Measurements from ENCODE around the gene ZMAT3.

ZMAT3 gene

DNA sequence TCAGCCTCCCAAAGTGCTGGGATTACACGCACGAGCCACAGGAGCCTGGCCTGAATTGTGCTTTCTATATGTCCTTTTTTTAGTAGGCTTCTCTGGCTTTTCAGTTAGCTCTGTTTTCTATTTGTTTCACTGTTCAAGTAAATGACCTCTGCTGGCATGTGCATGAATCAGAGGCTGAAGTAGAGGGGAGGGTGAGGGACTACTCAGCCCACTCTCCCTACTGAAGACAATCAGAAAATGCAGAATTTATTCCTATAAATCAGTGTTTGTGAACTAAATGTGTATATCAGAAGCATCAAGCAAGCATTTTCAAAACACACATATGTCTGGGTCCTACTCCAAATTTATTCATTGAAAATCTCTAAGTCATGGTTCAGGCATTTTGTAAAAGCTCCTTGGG, 45.0 kb downstream of the ZMAT3 start:
- no CpG with 5 or more reads among the region's 2 CpGs for WGBS (ENCODE audit: insufficient coverage, insufficient read length)
- Histone ChIP-seq H3K27ac (ENCODE audit: low read length) (no peak overlapping the region), H3K36me3 (ENCODE audit: control insufficient read depth, insufficient read depth, low read length) (no peaks in the 10 kb centered on the region), H3K27me3 (ENCODE audit: control insufficient read depth, insufficient read depth, low read length) (no peaks in the 10 kb centered on the region), H3K4me1 (ENCODE audit: control insufficient read depth, insufficient read depth, low read length) (no peaks in the 10 kb centered on the region), H3K9me3 (ENCODE audit: control insufficient read depth, insufficient read depth, low read length) (no peaks in the 10 kb centered on the region), H3K4me3 (ENCODE audit: low read length) (no peak overlapping the region)
- no peak for DNase-seq (ENCODE audit: low read depth, low spot score)

DNA sequence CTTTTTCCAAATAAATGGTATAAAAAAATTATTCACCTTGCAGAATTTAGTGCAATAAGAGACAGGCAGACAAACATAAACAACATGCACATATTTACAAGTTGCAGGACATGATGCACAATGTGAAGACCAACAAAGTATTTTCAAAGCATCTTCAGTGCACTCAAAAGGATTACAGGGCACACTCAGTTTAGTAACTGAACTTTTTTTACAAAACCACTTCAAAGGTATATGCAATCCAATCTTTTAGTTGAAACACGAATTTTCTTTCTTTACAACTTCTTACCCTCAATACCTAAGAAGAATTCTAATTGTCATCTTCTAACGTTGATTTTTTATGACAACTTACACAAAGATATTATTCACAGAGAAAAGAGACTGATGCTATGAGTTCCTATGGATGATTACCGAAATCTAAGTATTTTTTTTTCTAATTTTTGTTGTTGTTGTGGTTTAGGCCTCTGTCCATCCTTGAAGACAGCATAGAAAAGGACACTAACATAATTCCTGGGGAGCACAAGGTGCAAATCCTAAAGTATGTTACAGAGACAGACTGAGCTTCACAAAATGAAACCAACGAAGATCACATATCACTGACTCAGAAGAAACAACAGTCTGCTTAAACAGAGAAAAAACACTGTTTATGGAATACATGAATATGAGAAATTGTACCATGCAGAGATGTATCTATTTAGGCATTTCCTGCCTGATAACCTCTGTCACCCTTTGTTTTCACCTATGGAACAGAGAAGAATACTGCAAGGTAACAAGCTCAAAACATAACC, 50.3 kb downstream of the ZMAT3 start:
- Histone ChIP-seq H3K9me3 (ENCODE audit: control insufficient read depth, insufficient read depth, low read length) (no peaks in the 10 kb centered on the region), H3K27ac (ENCODE audit: low read length) (no peak overlapping the region), H3K4me3 (ENCODE audit: low read length) (no peak overlapping the region), H3K27me3 (ENCODE audit: control insufficient read depth, insufficient read depth, low read length) (no peaks in the 10 kb centered on the region), H3K4me1 (ENCODE audit: control insufficient read depth, insufficient read depth, low read length) (no peaks in the 10 kb centered on the region), H3K36me3 (ENCODE audit: control insufficient read depth, insufficient read depth, low read length) (no peaks in the 10 kb centered on the region)
- 100% methylated on average over 2 of the region's 4 CpGs for WGBS (ENCODE audit: insufficient coverage, insufficient read length)
- no peak for DNase-seq (ENCODE audit: low read depth, low spot score)

DNA sequence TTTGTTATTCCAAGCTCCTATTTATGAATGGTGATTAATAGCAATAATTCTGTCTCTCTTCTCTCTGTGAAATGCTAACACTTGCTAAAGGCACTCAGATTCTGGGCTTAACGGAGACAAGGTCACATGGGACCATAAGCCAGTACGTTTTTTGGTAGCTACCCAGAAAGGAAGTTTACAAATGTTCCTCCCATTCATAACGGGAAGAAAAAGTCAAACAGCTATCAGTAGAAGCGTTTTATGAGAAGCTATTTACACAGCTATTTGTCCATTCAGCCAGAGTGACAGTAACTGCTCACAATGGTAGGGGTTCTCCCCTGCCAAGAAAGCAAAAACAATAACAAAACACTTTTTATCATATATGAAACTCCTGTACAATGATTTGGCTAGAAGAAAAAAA, 51.5 kb downstream of the ZMAT3 start:
- Histone ChIP-seq H3K4me1 (ENCODE audit: control insufficient read depth, insufficient read depth, low read length) (no peaks in the 10 kb centered on the region), H3K27me3 (ENCODE audit: control insufficient read depth, insufficient read depth, low read length) (no peaks in the 10 kb centered on the region), H3K36me3 (ENCODE audit: control insufficient read depth, insufficient read depth, low read length) (no peaks in the 10 kb centered on the region), H3K9me3 (ENCODE audit: control insufficient read depth, insufficient read depth, low read length) (no peaks in the 10 kb centered on the region), H3K4me3 (ENCODE audit: low read length) (no peak overlapping the region), H3K27ac (ENCODE audit: low read length) (no peak overlapping the region)
- no CpG with 5 or more reads among the region's 4 CpGs for WGBS (ENCODE audit: insufficient coverage, insufficient read length)
- no peak for DNase-seq (ENCODE audit: low read depth, low spot score)

DNA sequence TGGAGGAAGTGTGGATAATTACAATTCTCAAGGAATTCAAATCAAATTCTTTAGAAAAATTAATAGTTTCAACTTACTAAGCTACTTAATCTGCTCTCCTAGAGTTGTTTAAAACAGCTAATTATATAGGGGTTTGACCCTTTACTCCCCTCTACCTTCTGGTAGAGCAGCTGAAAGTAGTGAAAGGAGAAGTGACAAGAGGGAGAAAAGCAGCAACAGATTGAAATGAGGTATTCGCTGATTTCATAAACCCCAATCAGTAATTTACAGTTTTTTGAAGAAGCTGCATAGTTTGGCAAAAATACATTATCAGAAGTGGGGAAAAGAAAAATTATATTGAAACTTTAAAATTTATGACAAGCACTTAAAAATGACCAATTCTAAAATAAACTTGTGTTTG, 52.8 kb downstream of the ZMAT3 start:
- no peak overlapping the region for H3K27ac ChIP-seq (ENCODE audit: low read length)
- WGBS (ENCODE audit: insufficient coverage, insufficient read length), result no CpG with 5 or more reads among the region's 1 CpG
- DNase-seq (ENCODE audit: low read depth, low spot score), result no peak
- no peak overlapping the region for H3K4me3 ChIP-seq (ENCODE audit: low read length)
- no peaks in the 10 kb centered on the region for H3K36me3 ChIP-seq (ENCODE audit: control insufficient read depth, insufficient read depth, low read length)
- H3K27me3 ChIP-seq (ENCODE audit: control insufficient read depth, insufficient read depth, low read length), result no peaks in the 10 kb centered on the region
- H3K9me3 ChIP-seq (ENCODE audit: control insufficient read depth, insufficient read depth, low read length), result no peaks in the 10 kb centered on the region
- no peaks in the 10 kb centered on the region for H3K4me1 ChIP-seq (ENCODE audit: control insufficient read depth, insufficient read depth, low read length)

DNA sequence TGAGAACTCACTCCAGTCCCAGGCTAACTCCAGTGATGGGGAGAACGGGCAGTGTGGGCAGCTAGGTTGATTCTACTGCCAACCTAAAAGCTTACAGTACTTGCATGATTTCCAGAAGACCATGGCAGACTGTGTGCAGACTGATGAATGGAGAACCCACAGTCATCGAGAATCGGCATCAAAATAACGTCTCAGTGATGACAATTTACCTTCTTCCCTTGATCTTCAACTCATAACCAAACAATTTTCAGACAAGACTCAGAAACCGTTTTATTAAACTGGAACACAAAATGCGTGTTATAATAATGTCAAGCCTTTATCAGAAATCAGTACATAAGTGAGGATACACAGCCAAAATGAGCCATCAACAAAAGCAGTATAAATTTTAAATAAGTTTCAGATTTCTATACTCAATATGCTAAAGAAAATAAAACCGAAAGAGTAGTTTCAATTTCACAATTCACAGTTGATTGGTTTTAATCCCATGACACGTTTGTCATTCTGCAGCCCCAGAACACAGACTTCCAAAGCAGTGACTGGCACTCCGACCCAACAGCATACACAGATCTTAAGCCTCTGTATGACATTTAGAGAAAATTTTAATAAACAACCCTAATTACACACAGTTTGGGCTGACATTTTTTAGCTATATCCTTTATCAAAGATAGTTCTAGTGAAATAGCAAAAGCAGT, 54.5 kb downstream of the ZMAT3 start:
- H3K4me1 ChIP-seq (ENCODE audit: control insufficient read depth, insufficient read depth, low read length), result no peaks in the 10 kb centered on the region
- H3K27me3 ChIP-seq (ENCODE audit: control insufficient read depth, insufficient read depth, low read length), result no peaks in the 10 kb centered on the region
- no peaks in the 10 kb centered on the region; the same call in 1 of the 2 replicates for H3K9me3 ChIP-seq (ENCODE audit: control insufficient read depth, insufficient read depth, low read length)
- H3K4me3 ChIP-seq (ENCODE audit: low read length), result no peak overlapping the region
- no CpG with 5 or more reads among the region's 9 CpGs for WGBS (ENCODE audit: insufficient coverage, insufficient read length)
- H3K36me3 ChIP-seq (ENCODE audit: control insufficient read depth, insufficient read depth, low read length), result no peaks in the 10 kb centered on the region
- no peak for DNase-seq (ENCODE audit: low read depth, low spot score)
- H3K27ac ChIP-seq (ENCODE audit: low read length), result no peak overlapping the region

DNA sequence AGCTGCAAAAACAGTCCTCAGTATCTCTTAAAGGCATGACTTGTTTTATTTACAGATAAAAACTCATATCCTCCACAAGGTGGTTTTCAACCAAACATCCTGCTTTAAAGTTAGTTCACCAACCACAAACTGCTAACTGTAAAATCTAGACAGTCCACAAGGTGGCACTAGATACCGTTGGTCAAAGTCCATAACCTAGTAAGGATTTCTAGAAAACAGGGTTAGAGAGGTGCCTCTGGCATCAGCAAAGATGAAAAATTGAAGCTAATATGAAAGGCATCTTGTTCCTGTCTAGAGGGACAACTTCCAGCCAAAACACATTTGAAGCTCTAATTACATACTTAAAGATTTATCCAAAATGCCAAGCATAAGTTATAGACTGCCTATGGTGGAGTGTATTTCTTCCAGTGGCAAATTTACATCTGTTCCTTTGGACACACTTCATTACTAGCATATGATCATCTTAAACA, 56.0 kb downstream of the ZMAT3 start:
- no peak overlapping the region for H3K4me3 ChIP-seq (ENCODE audit: low read length)

DNA sequence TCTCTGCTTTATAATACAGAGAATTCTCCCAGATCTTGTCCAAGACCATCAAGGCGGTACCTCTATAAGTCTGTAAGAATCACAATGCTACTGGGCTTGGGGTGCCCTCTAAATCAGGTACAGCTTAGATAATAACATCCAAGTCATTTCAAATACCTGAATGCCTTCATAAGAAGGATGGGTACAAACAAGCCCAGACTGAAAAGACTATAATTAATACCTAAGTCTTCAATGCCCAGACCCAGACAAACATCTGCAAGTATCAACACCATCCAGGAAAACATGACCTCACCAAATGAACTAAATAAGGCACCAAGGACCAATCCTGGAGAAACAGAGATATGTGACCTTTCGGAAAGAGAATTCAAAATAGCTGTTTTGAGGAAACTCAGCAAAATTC, 65.9 kb downstream of the ZMAT3 start:
- Histone ChIP-seq H3K9me3 (ENCODE audit: control insufficient read depth, insufficient read depth, low read length) (no peaks in the 10 kb centered on the region), H3K4me3 (ENCODE audit: low read length) (no peak overlapping the region), H3K27me3 (ENCODE audit: control insufficient read depth, insufficient read depth, low read length) (no peaks in the 10 kb centered on the region), H3K4me1 (ENCODE audit: control insufficient read depth, insufficient read depth, low read length) (no peaks in the 10 kb centered on the region), H3K36me3 (ENCODE audit: control insufficient read depth, insufficient read depth, low read length) (no peaks in the 10 kb centered on the region), H3K27ac (ENCODE audit: low read length) (no peak overlapping the region)
- WGBS (ENCODE audit: insufficient coverage, insufficient read length), result no CpG with 5 or more reads among the region's 2 CpGs
- DNase-seq (ENCODE audit: low read depth, low spot score), result no peak

More for the DNA sequence above, 56.0 kb downstream of the ZMAT3 start:
- no peaks in the 10 kb centered on the region for H3K36me3 ChIP-seq (ENCODE audit: control insufficient read depth, insufficient read depth, low read length)
- no peaks in the 10 kb centered on the region; the same call in 1 of the 2 replicates for H3K9me3 ChIP-seq (ENCODE audit: control insufficient read depth, insufficient read depth, low read length)
- WGBS (ENCODE audit: insufficient coverage, insufficient read length), result no CpG with 5 or more reads among the region's 1 CpG
- H3K4me1 ChIP-seq (ENCODE audit: control insufficient read depth, insufficient read depth, low read length), result no peaks in the 10 kb centered on the region
- peak; percentile 63 for DNase-seq (ENCODE audit: low read depth, low spot score)
- H3K27ac ChIP-seq (ENCODE audit: low read length), result no peak overlapping the region
- H3K27me3 ChIP-seq (ENCODE audit: control insufficient read depth, insufficient read depth, low read length), result no peaks in the 10 kb centered on the region

DNA sequence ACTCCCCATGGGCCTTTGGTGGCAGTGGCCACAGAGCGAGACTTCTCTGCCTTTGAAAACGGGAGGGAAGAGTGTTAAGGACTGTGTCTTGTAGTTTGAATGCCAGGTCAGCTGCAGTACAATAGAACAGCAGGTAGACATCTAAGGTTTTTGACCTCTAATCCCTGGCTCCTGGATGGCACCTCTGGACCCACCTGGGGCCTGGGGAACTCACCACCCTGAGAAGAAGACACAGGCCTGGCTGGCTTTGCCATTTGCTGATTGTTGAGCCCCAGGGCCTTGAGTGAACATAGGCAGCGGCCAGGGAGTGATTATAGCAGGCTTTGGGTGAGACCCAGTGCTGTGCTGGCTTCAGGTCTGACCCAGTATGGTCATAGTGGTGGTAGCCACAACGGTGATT, 66.4 kb downstream of the ZMAT3 start:
- H3K36me3 ChIP-seq (ENCODE audit: control insufficient read depth, insufficient read depth, low read length), result no peaks in the 10 kb centered on the region
- no peak overlapping the region for H3K27ac ChIP-seq (ENCODE audit: low read length)
- H3K4me3 ChIP-seq (ENCODE audit: low read length), result no peak overlapping the region
- no peak for DNase-seq (ENCODE audit: low read depth, low spot score)
- H3K9me3 ChIP-seq (ENCODE audit: control insufficient read depth, insufficient read depth, low read length), result no peaks in the 10 kb centered on the region
- WGBS (ENCODE audit: insufficient coverage, insufficient read length), result no CpG with 5 or more reads among the region's 4 CpGs
- no peaks in the 10 kb centered on the region for H3K4me1 ChIP-seq (ENCODE audit: control insufficient read depth, insufficient read depth, low read length)
- H3K27me3 ChIP-seq (ENCODE audit: control insufficient read depth, insufficient read depth, low read length), result no peaks in the 10 kb centered on the region

DNA sequence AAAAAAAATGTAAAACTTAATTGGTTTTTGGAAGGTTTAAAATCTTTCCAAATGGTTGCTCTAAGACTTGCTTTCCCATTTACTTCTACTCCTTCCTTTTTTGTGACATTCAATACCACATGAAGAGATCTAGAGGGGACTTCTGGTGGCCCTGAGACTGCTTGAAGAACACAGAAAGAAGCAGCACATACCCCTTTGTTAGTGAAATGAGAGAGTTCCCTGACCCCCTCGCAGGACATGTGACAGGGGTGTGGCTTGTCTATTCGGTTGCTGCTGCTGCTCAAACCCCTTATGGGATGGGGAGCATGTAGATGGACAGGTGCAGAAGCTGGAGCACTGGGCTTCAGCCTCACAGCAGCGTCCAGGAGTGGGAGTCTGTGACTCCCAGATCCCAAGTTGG, 71.0 kb downstream of the ZMAT3 start:
- H3K27ac ChIP-seq (ENCODE audit: low read length), result no peak overlapping the region
- H3K9me3 ChIP-seq (ENCODE audit: control insufficient read depth, insufficient read depth, low read length), result no peaks in the 10 kb centered on the region
- no peaks in the 10 kb centered on the region for H3K4me1 ChIP-seq (ENCODE audit: control insufficient read depth, insufficient read depth, low read length)
- DNase-seq (ENCODE audit: low read depth, low spot score), result no peak
- H3K27me3 ChIP-seq (ENCODE audit: control insufficient read depth, insufficient read depth, low read length), result no peaks in the 10 kb centered on the region
- H3K4me3 ChIP-seq (ENCODE audit: low read length), result no peak overlapping the region
- no peaks in the 10 kb centered on the region; the same call in 1 of the 2 replicates for H3K36me3 ChIP-seq (ENCODE audit: control insufficient read depth, insufficient read depth, low read length)
- WGBS (ENCODE audit: insufficient coverage, insufficient read length), result no CpG with 5 or more reads among the region's 3 CpGs

DNA sequence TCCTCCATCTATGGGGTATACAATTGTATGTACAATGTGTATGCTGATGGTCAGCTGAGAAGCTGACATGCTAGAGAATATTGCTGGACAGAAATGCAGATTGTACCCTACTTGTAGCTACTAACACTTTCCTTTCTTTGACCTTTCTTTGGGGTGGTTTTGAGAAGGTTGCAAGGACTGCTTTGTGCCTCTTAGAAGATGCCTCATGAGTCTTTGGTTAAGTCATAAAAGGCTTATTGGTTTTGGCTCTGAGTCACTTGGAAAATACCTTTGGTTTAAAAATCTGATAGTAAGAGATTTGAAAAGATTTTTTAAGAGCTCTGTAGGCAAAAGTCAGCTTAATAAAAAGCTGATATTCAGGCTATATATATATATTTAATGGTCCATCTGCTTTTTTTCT, 71.5 kb downstream of the ZMAT3 start:
- no peak for DNase-seq (ENCODE audit: low read depth, low spot score)

More for the DNA sequence above, 71.5 kb downstream of the ZMAT3 start:
- Histone ChIP-seq H3K36me3 (ENCODE audit: control insufficient read depth, insufficient read depth, low read length) (no peaks in the 10 kb centered on the region; the same call in 1 of the 2 replicates), H3K4me3 (ENCODE audit: low read length) (no peak overlapping the region), H3K27ac (ENCODE audit: low read length) (no peak overlapping the region), H3K27me3 (ENCODE audit: control insufficient read depth, insufficient read depth, low read length) (no peaks in the 10 kb centered on the region), H3K4me1 (ENCODE audit: control insufficient read depth, insufficient read depth, low read length) (no peaks in the 10 kb centered on the region), H3K9me3 (ENCODE audit: control insufficient read depth, insufficient read depth, low read length) (no peaks in the 10 kb centered on the region)
